ENCODE data around the gene KRTAP21-1. TPM values are rescaled to one million over a fixed set of nuclear protein-coding genes. Genes with fewer than 3 reads are reported as not detected.

KRTAP21-1 gene
- total RNA-seq, 1 donor from 2014 or later, result not detected

GRCh38 chr21:30726726-30727125 lies 28.5 kb downstream of the KRTAP21-1 start:
- no peak for TF ChIP-seq CTCF (IDR thresholded peaks at IDR 0.05; ENCODE audit: partially characterized antibody, unreplicated experiment)
- no peaks in the 10 kb centered on the region for H3K36me3 Mint-ChIP-seq (ENCODE audit: unreplicated experiment)
- H3K27ac Mint-ChIP-seq (ENCODE audit: unreplicated experiment), result no peak overlapping the region
- no peaks in the 10 kb centered on the region for H3K4me1 Mint-ChIP-seq (ENCODE audit: low read depth, unreplicated experiment)
- no peaks in the 10 kb centered on the region for H3K27me3 Mint-ChIP-seq (ENCODE audit: unreplicated experiment)
- peaks cover 1% of the 10 kb centered on the region for H3K9me3 Mint-ChIP-seq (ENCODE audit: unreplicated experiment)
- no peak for DNase-seq
- H3K4me3 Mint-ChIP-seq (ENCODE audit: unreplicated experiment), result no peak overlapping the region

- peaks cover 4% of the 10 kb centered on the region for H3K27me3 Mint-ChIP-seq (ENCODE audit: unreplicated experiment)
- H3K4me3 Mint-ChIP-seq (ENCODE audit: unreplicated experiment), result no peak overlapping the region
- H3K27ac Mint-ChIP-seq (ENCODE audit: unreplicated experiment), result no peak overlapping the region
- H3K9me3 Mint-ChIP-seq (ENCODE audit: unreplicated experiment), result no peaks in the 10 kb centered on the region
- no peaks in the 10 kb centered on the region for H3K36me3 Mint-ChIP-seq (ENCODE audit: unreplicated experiment)
- TF ChIP-seq CTCF (IDR thresholded peaks at IDR 0.05; ENCODE audit: partially characterized antibody, unreplicated experiment), result no peak
- DNase-seq, result no peak
- H3K4me1 Mint-ChIP-seq (ENCODE audit: low read depth, unreplicated experiment), result no peaks in the 10 kb centered on the region
These were observed 35.8 kb downstream of the KRTAP21-1 start for GRCh38 chr21:30719401-30719800.

GRCh38 chr21:30718239-30718909 lies 36.9 kb downstream of the KRTAP21-1 start, which contains the start of gene KRTAP21-3:
TSS of gene KRTAP21-3 (minus strand) at chr21:30718777. CDS start at chr21:30718759, 18 bp downstream.
- Mint-ChIP-seq H3K4me3 (ENCODE audit: unreplicated experiment) (no peak within 1 kb of the TSS), H3K36me3 (ENCODE audit: unreplicated experiment) (no peaks in the 10 kb centered on the region), H3K27me3 (ENCODE audit: unreplicated experiment) (peaks cover 4% of the 10 kb centered on the region), H3K4me1 (ENCODE audit: low read depth, unreplicated experiment) (no peaks in the 10 kb centered on the region), H3K27ac (ENCODE audit: unreplicated experiment) (no peak within 1 kb of the TSS), H3K9me3 (ENCODE audit: unreplicated experiment) (no peaks in the 10 kb centered on the region)
- no peak for TF ChIP-seq CTCF (IDR thresholded peaks at IDR 0.05; ENCODE audit: partially characterized antibody, unreplicated experiment)
- DNase-seq, result no peak

- Mint-ChIP-seq H3K36me3 (ENCODE audit: unreplicated experiment) (no peaks in the 10 kb centered on the region), H3K27me3 (ENCODE audit: unreplicated experiment) (peaks cover 4% of the 10 kb centered on the region), H3K27ac (ENCODE audit: unreplicated experiment) (no peak overlapping the region), H3K4me1 (ENCODE audit: low read depth, unreplicated experiment) (no peaks in the 10 kb centered on the region), H3K9me3 (ENCODE audit: unreplicated experiment) (no peaks in the 10 kb centered on the region), H3K4me3 (ENCODE audit: unreplicated experiment) (no peak overlapping the region)
- no peak for DNase-seq
- no peak for TF ChIP-seq CTCF (IDR thresholded peaks at IDR 0.05; ENCODE audit: partially characterized antibody, unreplicated experiment)
These were observed 38.1 kb downstream of the KRTAP21-1 start for GRCh38 chr21:30717105-30717504.

- no peak for DNase-seq
- TF ChIP-seq CTCF (IDR thresholded peaks at IDR 0.05; ENCODE audit: partially characterized antibody, unreplicated experiment), result no peak
- Mint-ChIP-seq H3K36me3 (ENCODE audit: unreplicated experiment) (no peaks in the 10 kb centered on the region), H3K27me3 (ENCODE audit: unreplicated experiment) (peaks cover 4% of the 10 kb centered on the region), H3K27ac (ENCODE audit: unreplicated experiment) (no peak overlapping the region), H3K4me1 (ENCODE audit: low read depth, unreplicated experiment) (no peaks in the 10 kb centered on the region), H3K9me3 (ENCODE audit: unreplicated experiment) (no peaks in the 10 kb centered on the region), H3K4me3 (ENCODE audit: unreplicated experiment) (no peak overlapping the region)
These were observed 40.3 kb downstream of the KRTAP21-1 start for GRCh38 chr21:30714946-30715345.
